PFSK-1 (cell line): ENCODE data around the gene SRPK2.

Experiments used
- SIN3A ChIP-seq: IDR thresholded peaks from 2 replicates; pipeline ENCODE4 v1.6.1; 2012; ENCODE audit warnings: mild to moderate bottlenecking, low read length, moderate library complexity, borderline replicate concordance; ENCODE audit not compliant: insufficient read depth
- TAF1 ChIP-seq: IDR thresholded peaks from 2 replicates; pipeline ENCODE4 v1.6.1; 2012; ENCODE audit warnings: low read length, control low read depth, borderline replicate concordance; ENCODE audit not compliant: insufficient read depth
- TF ChIP-seq, protein P1 (sequence below), 2 experiments: IDR thresholded peaks; 2 replicates each; pipeline versions ENCODE4 v1.6.1 to v1.8.0; 2011 to 2012; ENCODE audit warnings: low read depth in 2 of 2, low read length in 2 of 2, control low read depth in 1 of 2, inconsistent platforms in 1 of 2, mild to moderate bottlenecking in 1 of 2, moderate library complexity in 1 of 2; ENCODE audit not compliant: insufficient read depth in 1 of 2

DNA sequence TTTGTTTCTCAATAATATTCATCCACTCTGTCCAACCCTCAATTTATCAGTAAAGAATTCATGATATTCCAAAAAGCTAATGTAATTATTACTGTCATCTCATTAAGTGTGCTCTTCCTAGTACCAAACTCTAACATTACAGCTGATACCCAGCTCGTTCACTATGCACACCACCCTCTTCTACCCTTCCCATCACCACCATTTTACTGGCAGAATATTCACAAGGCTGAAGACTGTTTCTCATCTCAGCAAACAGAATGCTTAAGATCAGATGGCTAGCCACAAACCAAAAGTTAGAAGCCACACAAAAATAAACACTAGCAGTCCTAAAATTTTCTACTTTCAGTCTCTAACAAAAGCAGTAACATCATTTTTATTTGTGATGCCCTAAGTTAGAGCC, 121.5 kb downstream of the SRPK2 start:
- TF ChIP-seq, protein P1, sequence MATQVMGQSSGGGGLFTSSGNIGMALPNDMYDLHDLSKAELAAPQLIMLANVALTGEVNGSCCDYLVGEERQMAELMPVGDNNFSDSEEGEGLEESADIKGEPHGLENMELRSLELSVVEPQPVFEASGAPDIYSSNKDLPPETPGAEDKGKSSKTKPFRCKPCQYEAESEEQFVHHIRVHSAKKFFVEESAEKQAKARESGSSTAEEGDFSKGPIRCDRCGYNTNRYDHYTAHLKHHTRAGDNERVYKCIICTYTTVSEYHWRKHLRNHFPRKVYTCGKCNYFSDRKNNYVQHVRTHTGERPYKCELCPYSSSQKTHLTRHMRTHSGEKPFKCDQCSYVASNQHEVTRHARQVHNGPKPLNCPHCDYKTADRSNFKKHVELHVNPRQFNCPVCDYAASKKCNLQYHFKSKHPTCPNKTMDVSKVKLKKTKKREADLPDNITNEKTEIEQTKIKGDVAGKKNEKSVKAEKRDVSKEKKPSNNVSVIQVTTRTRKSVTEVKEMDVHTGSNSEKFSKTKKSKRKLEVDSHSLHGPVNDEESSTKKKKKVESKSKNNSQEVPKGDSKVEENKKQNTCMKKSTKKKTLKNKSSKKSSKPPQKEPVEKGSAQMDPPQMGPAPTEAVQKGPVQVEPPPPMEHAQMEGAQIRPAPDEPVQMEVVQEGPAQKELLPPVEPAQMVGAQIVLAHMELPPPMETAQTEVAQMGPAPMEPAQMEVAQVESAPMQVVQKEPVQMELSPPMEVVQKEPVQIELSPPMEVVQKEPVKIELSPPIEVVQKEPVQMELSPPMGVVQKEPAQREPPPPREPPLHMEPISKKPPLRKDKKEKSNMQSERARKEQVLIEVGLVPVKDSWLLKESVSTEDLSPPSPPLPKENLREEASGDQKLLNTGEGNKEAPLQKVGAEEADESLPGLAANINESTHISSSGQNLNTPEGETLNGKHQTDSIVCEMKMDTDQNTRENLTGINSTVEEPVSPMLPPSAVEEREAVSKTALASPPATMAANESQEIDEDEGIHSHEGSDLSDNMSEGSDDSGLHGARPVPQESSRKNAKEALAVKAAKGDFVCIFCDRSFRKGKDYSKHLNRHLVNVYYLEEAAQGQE (IDR thresholded peaks at IDR 0.05; ENCODE audit: insufficient read depth in 1 of 2, low read depth in 2 of 2, low read length in 2 of 2) = no peak
- TF ChIP-seq TAF1 (no peak), SIN3A (no peak)
